IMR-90 (cell line): ENCODE results near the gene ZKSCAN4. TPM values are rescaled to one million over a fixed set of nuclear protein-coding genes. Genes with fewer than 3 reads are reported as not detected.

ENCODE experiments used
- ATAC-seq: fragments of 200-7000 bp; cut with Tn5 transposase; 2 replicates; pipeline ENCODE4 v1.9.1; 2020; ENCODE audit warnings: low read depth, mild to moderate bottlenecking, moderate library complexity
- BruUV-seq: library from RNA; stranded (reverse); fragments of 400-500 nt; replicated peaks from 2 replicates; lab custom pipeline; 2021; lab: Mats Ljungman, UMichigan
- CTCF ChIA-PET: fragments of 300-600 bp; formaldehyde crosslinking; extraction: SDS; loops from one replicate; lab custom pipeline; 2021; ENCODE audit warnings: antibody characterized with exemption; lab: Yijun Ruan, JAX
- POLR2A ChIA-PET: fragments of 300-600 bp; sonication (Branson Sonifier 250); formaldehyde crosslinking; loops from one replicate; lab custom pipeline; 2022; ENCODE audit warnings: antibody characterized with exemption; ENCODE audit not compliant: unreplicated experiment; lab: Charles Lee
- DNase-seq: peaks from one replicate; pipeline ENCODE4 v3.0.0; 2013
- H2AFZ ChIP-seq: replicated peaks from 2 replicates; pipeline ENCODE3; 2013; ENCODE audit warnings: low read length, mild to moderate bottlenecking; ENCODE audit not compliant: poor library complexity
- H2AK5ac ChIP-seq: 2 replicates; pipeline ENCODE4 v1.6.1; 2013; ENCODE audit warnings: low read depth, low read length, inconsistent platforms
- H2AK9ac ChIP-seq: replicated peaks from 2 replicates; pipeline ENCODE3; 2013; ENCODE audit warnings: mild to moderate bottlenecking, low read depth, low read length, moderate library complexity; ENCODE audit not compliant: poor library complexity
- H2BK120ac ChIP-seq: 2 replicates; pipeline ENCODE4 v1.6.1; 2013; ENCODE audit warnings: low read depth, low read length, inconsistent platforms
- H2BK15ac ChIP-seq: 3 replicates; pipeline ENCODE4 v1.6.1; 2013; ENCODE audit warnings: low read depth, low read length, inconsistent platforms
- H2BK20ac ChIP-seq: 2 replicates; pipeline ENCODE4 v1.6.1; 2013; ENCODE audit warnings: low read depth, mild to moderate bottlenecking, inconsistent platforms, low read length, moderate library complexity
- H2BK5ac ChIP-seq: 2 replicates; pipeline ENCODE4 v1.6.1; 2013; ENCODE audit warnings: mild to moderate bottlenecking, low read depth, low read length, inconsistent platforms; ENCODE audit not compliant: poor library complexity, severe bottlenecking
- H3K14ac ChIP-seq: replicated peaks from 2 replicates; pipeline ENCODE4 v1.6.1; 2013; ENCODE audit warnings: low read depth, low read length, inconsistent platforms
- H3K18ac ChIP-seq: 2 replicates; pipeline ENCODE4 v1.6.1; 2013; ENCODE audit warnings: low read depth, low read length, control low read depth
- H3K23ac ChIP-seq: 2 replicates; pipeline ENCODE4 v1.6.1; 2013; ENCODE audit warnings: low read depth, low read length, inconsistent platforms
- H3K27ac ChIP-seq: 2 replicates; pipeline ENCODE4 v1.5.1; 2013; ENCODE audit warnings: mild to moderate bottlenecking, control low read depth, low read length; ENCODE audit not compliant: insufficient read depth
- H3K27me3 ChIP-seq: 2 replicates; pipeline ENCODE4 v1.6.1; 2013; ENCODE audit warnings: low read length; ENCODE audit not compliant: control insufficient read depth, insufficient read depth
- H3K36me3 ChIP-seq: 2 replicates; pipeline ENCODE4 v1.6.1; 2013; ENCODE audit warnings: low read length, mixed read lengths; ENCODE audit not compliant: control insufficient read depth, insufficient read depth
- H3K4ac ChIP-seq: 2 replicates; pipeline ENCODE4 v1.6.1; 2013; ENCODE audit warnings: low read depth, low read length, inconsistent platforms
- H3K4me1 ChIP-seq: 2 replicates; pipeline ENCODE4 v1.6.1; 2013; ENCODE audit warnings: low read length, mixed read lengths; ENCODE audit not compliant: control insufficient read depth, insufficient read depth
- H3K4me2 ChIP-seq: 2 replicates; pipeline ENCODE4 v1.6.1; 2013; ENCODE audit warnings: low read depth, mild to moderate bottlenecking, control low read depth, low read length, moderate library complexity
- H3K4me3 ChIP-seq: 2 replicates; pipeline ENCODE4 v1.5.1; 2013; ENCODE audit warnings: low read depth, mild to moderate bottlenecking, control low read depth, low read length, moderate library complexity; ENCODE audit not compliant: insufficient read depth
- H3K56ac ChIP-seq: 2 replicates; pipeline ENCODE4 v1.6.1; 2013; ENCODE audit warnings: low read length, inconsistent platforms; ENCODE audit not compliant: insufficient read depth; ENCODE audit errors: extremely low read depth
- H3K79me1 ChIP-seq, 2 experiments: 2 replicates each; pipeline ENCODE4 v1.6.1; 2013; ENCODE audit warnings: low read length in 2 of 2, inconsistent platforms in 1 of 2, low read depth in 1 of 2
- H3K9ac ChIP-seq: 2 replicates; pipeline ENCODE4 v1.6.1; 2013; ENCODE audit warnings: low read depth, low read length, control low read depth
- H3K9me1 ChIP-seq: 2 replicates; pipeline ENCODE4 v1.6.1; 2013; ENCODE audit warnings: low read length, inconsistent platforms; ENCODE audit not compliant: insufficient read depth
- H3K9me3 ChIP-seq: 2 replicates; pipeline ENCODE4 v1.6.1; 2013; ENCODE audit warnings: low read length; ENCODE audit not compliant: control insufficient read depth, insufficient read depth
- H4K20me1 ChIP-seq: 2 replicates; pipeline ENCODE4 v1.6.1; 2013; ENCODE audit warnings: low read length, inconsistent platforms; ENCODE audit not compliant: insufficient read depth
- H4K5ac ChIP-seq: 2 replicates; pipeline ENCODE4 v1.6.1; 2013; ENCODE audit warnings: mild to moderate bottlenecking, low read depth, low read length, control low read depth
- H4K8ac ChIP-seq, 2 experiments: 2 replicates each; pipeline ENCODE4 v1.6.1; 2013; ENCODE audit warnings: low read depth in 2 of 2, low read length in 2 of 2, control low read depth in 1 of 2, inconsistent platforms in 1 of 2
- H4K91ac ChIP-seq: 2 replicates; pipeline ENCODE4 v1.6.1; 2013; ENCODE audit warnings: low read depth, low read length, inconsistent platforms; ENCODE audit not compliant: insufficient read depth
- MAFK ChIP-seq: IDR thresholded peaks from 2 replicates; pipeline ENCODE4 v1.6.1; 2012; ENCODE audit warnings: low read depth, low read length, improper control_type of control experiment
- NFE2L2 ChIP-seq: fragments of 150-350 bp; IDR thresholded peaks from 2 replicates; pipeline ENCODE4 v1.6.1; 2016; ENCODE audit warnings: low read depth, mild to moderate bottlenecking, low read length
- SMC3 ChIP-seq: fragments of 150-350 bp; IDR thresholded peaks from 2 replicates; pipeline ENCODE4 v1.6.1; 2016; ENCODE audit warnings: low read depth, mild to moderate bottlenecking, antibody characterized with exemption, low read length, moderate library complexity
- WGBS, 2 experiments: methylation state at CpG; one replicate each; pipeline versions ENCODE4 v1.1.5 to v1.1.7; 2013; ENCODE audit warnings: missing lambda C conversion rate in 2 of 2; ENCODE audit not compliant: insufficient read length in 1 of 2; ENCODE audit errors: extremely low coverage in 2 of 2; 5-methylcytosine and 5-hydroxymethylcytosine counted together
- dilution Hi-C: fragments of 300-500 bp; cut with HindIII; formaldehyde crosslinking; loops from one replicate; pipeline ENCODE4 v1.14.3; 2018; ENCODE audit warnings: low sequenced_read_pairs; ENCODE audit not compliant: unreplicated experiment
- in situ Hi-C: fragments of 300-500 bp; cut with MboI; formaldehyde crosslinking; loops from 3 replicates; pipeline ENCODE4 v1.14.3; 2019; ENCODE audit warnings: low sequenced_read_pairs, inconsistent platforms, mixed read lengths
- intact Hi-C: fragments of 100-400 bp; cut with micrococcal nuclease; formaldehyde crosslinking; loops from 2 replicates; pipeline ENCODE4 v1.10.0; 2022
- polyA plus RNA-seq, 3 experiments: library from polyadenylated mRNA; depleted of rRNA; stranded (reverse); fragments of >200 nt; gene quantifications; 2 replicates each; pipeline ENCODE4 v1.2.3, GENCODE V29; 2012; ENCODE audit warnings: low replicate concordance in 1 of 3
- total RNA-seq: library from RNA; depleted of rRNA; stranded (reverse); fragments of >200 nt; gene quantifications from 2 replicates; pipeline ENCODE4 v1.2.3, GENCODE V29; 2012
- TF ChIP-seq, protein P1 (sequence below): conservative IDR thresholded peaks from 2 replicates; pipeline ENCODE4 v1.5.1; 2012; ENCODE audit warnings: mild to moderate bottlenecking, low read depth, low read length, improper control_type of control experiment
- TF ChIP-seq, protein P2 (sequence below): fragments of 150-350 bp; IDR thresholded peaks from 2 replicates; pipeline ENCODE4 v1.6.1; 2016; ENCODE audit warnings: low read depth, mild to moderate bottlenecking, low read length, moderate library complexity, borderline replicate concordance

ZKSCAN4 gene
- total and polyA plus RNA-seq, 2 of the 4 experiments (the other 2 are of a cell fraction): 2.4 to 5.7 TPM

- Histone ChIP-seq H3K14ac (no peak overlapping the region), H2BK120ac (no peak overlapping the region), H2BK15ac (no peak overlapping the region), H3K9me3 (peaks cover 3% of the 10 kb centered on the region), H3K4me1 (no peaks in the 10 kb centered on the region), H3K18ac (no peak overlapping the region), H4K5ac (no peak overlapping the region), H2BK20ac (no peak overlapping the region), H2BK5ac (no peak overlapping the region), H2AK9ac (no peak overlapping the region), H2AFZ (no peak overlapping the region), H3K4ac (no peak overlapping the region), H3K4me3 (no peak overlapping the region), H2AK5ac (no peak overlapping the region), H3K79me1 (no peaks in the 10 kb centered on the region), H3K4me2 (no peak overlapping the region), H3K9me1 (no peaks in the 10 kb centered on the region), H3K23ac (no peak overlapping the region), H4K91ac (no peak overlapping the region), H4K8ac (no peak overlapping the region), H3K56ac (no peak overlapping the region), H4K20me1 (no peaks in the 10 kb centered on the region), H3K36me3 (no peaks in the 10 kb centered on the region), H3K27me3 (peaks cover 32% of the 10 kb centered on the region), H3K9ac (no peak overlapping the region), H3K27ac (no peak overlapping the region)
- intact Hi-C loops: loop anchor here (5.0 kb wide), 1 partner anchor 44 kb away; no protein-coding TSS in a partner anchor
- ChIA-PET POLR2A (no interaction called here), CTCF (interaction anchor here (0.7 kb wide), 1 partner anchor 24 kb away, joined by 3 read pairs; no protein-coding TSS in a partner anchor)
- ATAC-seq (no peak), DNase-seq (no peak)
- dilution Hi-C loops: no loop called here
- TF ChIP-seq, protein P1, sequence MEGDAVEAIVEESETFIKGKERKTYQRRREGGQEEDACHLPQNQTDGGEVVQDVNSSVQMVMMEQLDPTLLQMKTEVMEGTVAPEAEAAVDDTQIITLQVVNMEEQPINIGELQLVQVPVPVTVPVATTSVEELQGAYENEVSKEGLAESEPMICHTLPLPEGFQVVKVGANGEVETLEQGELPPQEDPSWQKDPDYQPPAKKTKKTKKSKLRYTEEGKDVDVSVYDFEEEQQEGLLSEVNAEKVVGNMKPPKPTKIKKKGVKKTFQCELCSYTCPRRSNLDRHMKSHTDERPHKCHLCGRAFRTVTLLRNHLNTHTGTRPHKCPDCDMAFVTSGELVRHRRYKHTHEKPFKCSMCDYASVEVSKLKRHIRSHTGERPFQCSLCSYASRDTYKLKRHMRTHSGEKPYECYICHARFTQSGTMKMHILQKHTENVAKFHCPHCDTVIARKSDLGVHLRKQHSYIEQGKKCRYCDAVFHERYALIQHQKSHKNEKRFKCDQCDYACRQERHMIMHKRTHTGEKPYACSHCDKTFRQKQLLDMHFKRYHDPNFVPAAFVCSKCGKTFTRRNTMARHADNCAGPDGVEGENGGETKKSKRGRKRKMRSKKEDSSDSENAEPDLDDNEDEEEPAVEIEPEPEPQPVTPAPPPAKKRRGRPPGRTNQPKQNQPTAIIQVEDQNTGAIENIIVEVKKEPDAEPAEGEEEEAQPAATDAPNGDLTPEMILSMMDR: no peak
- TF ChIP-seq SMC3 (no peak), NFE2L2 (no peak), MAFK (no peak)
- TF ChIP-seq, protein P2, sequence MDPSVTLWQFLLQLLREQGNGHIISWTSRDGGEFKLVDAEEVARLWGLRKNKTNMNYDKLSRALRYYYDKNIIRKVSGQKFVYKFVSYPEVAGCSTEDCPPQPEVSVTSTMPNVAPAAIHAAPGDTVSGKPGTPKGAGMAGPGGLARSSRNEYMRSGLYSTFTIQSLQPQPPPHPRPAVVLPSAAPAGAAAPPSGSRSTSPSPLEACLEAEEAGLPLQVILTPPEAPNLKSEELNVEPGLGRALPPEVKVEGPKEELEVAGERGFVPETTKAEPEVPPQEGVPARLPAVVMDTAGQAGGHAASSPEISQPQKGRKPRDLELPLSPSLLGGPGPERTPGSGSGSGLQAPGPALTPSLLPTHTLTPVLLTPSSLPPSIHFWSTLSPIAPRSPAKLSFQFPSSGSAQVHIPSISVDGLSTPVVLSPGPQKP: no peak
- in situ Hi-C loops: no loop called here
- WGBS, 2 experiments: no CpG with 5 or more reads among the region's 1 CpG
- BruUV-seq: no TSS peak
Measured at GRCh38 chr6:28205879-28206278, 46.2 kb downstream of the ZKSCAN4 start.
